ENCODE measurements around the gene HPX.

- no peak for TF ChIP-seq CTCF (IDR thresholded peaks at IDR 0.05)
- peak; percentile 30 to 92 for TF ChIP-seq POLR2A (IDR thresholded peaks at IDR 0.05)
These were observed 50.7 kb downstream of the HPX start, which contains the start of gene SMPD1 for GRCh38 chr11:6389905-6390717.
